Natural killer cell treated with Interleukin-12 subunit alpha and Interleukin-12 subunit beta and Interleukin-15 and Interleukin-18, amount 100 ng/mL, for 72 hours (primary cell): Measurements from ENCODE around the gene RPS6KL1. TPM values are rescaled to one million over a fixed set of nuclear protein-coding genes. Genes with fewer than 3 reads are reported as not detected.

Experiments used
- ATAC-seq, 2 donors: fragments of 150-1000 bp; cut with Tn5 transposase in 1 of 2; sonication (Bioruptor Pico), chemical (Tn5 transposase) in 1 of 2; 2 replicates each; pipeline ENCODE4 v1.10.0; 2021
- DNase-seq: peaks from one replicate; pipeline ENCODE4 v3.0.0; 2022; ENCODE audit warnings: low spot score
- H3K27ac Mint-ChIP-seq, 2 donors: 1 replicate in 1 of 2; 2 replicates in 1 of 2; pipeline ENCODE4 v1.8.0; 2022; ENCODE audit warnings: mixed read lengths in 2 of 2, mild to moderate bottlenecking in 1 of 2, moderate library complexity in 1 of 2
- H3K27me3 Mint-ChIP-seq, 2 donors: 1 replicate in 1 of 2; 2 replicates in 1 of 2; pipeline ENCODE4 v1.8.0; 2022; ENCODE audit warnings: mixed read lengths in 2 of 2
- H3K36me3 Mint-ChIP-seq: one replicate; pipeline ENCODE4 v1.8.0; 2022; ENCODE audit warnings: mixed read lengths
- H3K4me1 Mint-ChIP-seq, 2 donors: 1 replicate in 1 of 2; 2 replicates in 1 of 2; pipeline ENCODE4 v1.8.0; 2022; ENCODE audit warnings: low read depth in 2 of 2, mixed read lengths in 2 of 2, mild to moderate bottlenecking in 1 of 2
- H3K4me3 Mint-ChIP-seq: one replicate; pipeline ENCODE4 v1.8.0; 2022; ENCODE audit warnings: mixed read lengths
- H3K9me3 Mint-ChIP-seq: 2 replicates; pipeline ENCODE4 v1.8.0; 2022; ENCODE audit warnings: mixed read lengths
- total RNA-seq, 2 donors: library from RNA; stranded (reverse); gene quantifications; one replicate each; pipeline ENCODE4 v1.2.3, GENCODE V29; 2022

RPS6KL1 gene
- total RNA-seq, 2 donors from 2014 or later = 10.0 to 12.8 TPM

GRCh38 chr14:74865156-74865555, 57.9 kb downstream of the RPS6KL1 start:
- ATAC-seq (no peak), DNase-seq (no peak)
- Mint-ChIP-seq H3K4me1 (peaks cover 16 to 24% of the 10 kb centered on the region in 2 donors), H3K4me3 (no peak overlapping the region), H3K36me3 (no peaks in the 10 kb centered on the region), H3K27ac (peak overlapping the region in 1 of 2 donors; percentile 72), H3K27me3 (no peaks in the 10 kb centered on the region), H3K9me3 (no peaks in the 10 kb centered on the region)

GRCh38 chr14:74864198-74864597, 58.9 kb downstream of the RPS6KL1 start:
- H3K9me3 Mint-ChIP-seq = no peaks in the 10 kb centered on the region
- DNase-seq (no peak), ATAC-seq (no peak)
- H3K36me3 Mint-ChIP-seq = no peaks in the 10 kb centered on the region
- no peak overlapping the region for H3K27ac Mint-ChIP-seq
- H3K4me1 Mint-ChIP-seq = peaks cover 16 to 24% of the 10 kb centered on the region in 2 donors
- no peaks in the 10 kb centered on the region for H3K27me3 Mint-ChIP-seq
- no peak overlapping the region for H3K4me3 Mint-ChIP-seq

GRCh38 chr14:74863274-74863673, 59.8 kb downstream of the RPS6KL1 start:
- Mint-ChIP-seq H3K9me3 (no peaks in the 10 kb centered on the region), H3K27ac (peak overlapping the region in 1 of 2 donors; percentile 15), H3K27me3 (no peaks in the 10 kb centered on the region), H3K36me3 (no peaks in the 10 kb centered on the region), H3K4me3 (no peak overlapping the region), H3K4me1 (peaks cover 16 to 24% of the 10 kb centered on the region in 2 donors)
- no peak for DNase-seq
- ATAC-seq = no peak

GRCh38 chr14:74861734-74862090, 61.3 kb downstream of the RPS6KL1 start:
- DNase-seq = no peak
- Mint-ChIP-seq H3K4me3 (no peak overlapping the region), H3K27me3 (no peaks in the 10 kb centered on the region), H3K9me3 (no peaks in the 10 kb centered on the region), H3K4me1 (peaks cover 9 to 15% of the 10 kb centered on the region in 2 donors), H3K27ac (no peak overlapping the region), H3K36me3 (no peaks in the 10 kb centered on the region)
- no peak for ATAC-seq

GRCh38 chr14:74860899-74861733, 61.9 kb downstream of the RPS6KL1 start:
- Mint-ChIP-seq H3K36me3 (no peaks in the 10 kb centered on the region), H3K4me3 (no peak overlapping the region), H3K4me1 (peaks cover 9% of the 10 kb centered on the region in 2 donors), H3K27ac (no peak overlapping the region), H3K27me3 (no peaks in the 10 kb centered on the region), H3K9me3 (no peaks in the 10 kb centered on the region)
- peak; percentile 76 to 83 for ATAC-seq
- DNase-seq = peak; percentile 90

- ATAC-seq (no peak), DNase-seq (no peak)
- Mint-ChIP-seq H3K4me3 (no peak overlapping the region), H3K27ac (no peak overlapping the region), H3K9me3 (no peaks in the 10 kb centered on the region), H3K36me3 (no peaks in the 10 kb centered on the region), H3K27me3 (no peaks in the 10 kb centered on the region), H3K4me1 (peaks cover 6 to 12% of the 10 kb centered on the region in 2 donors)
Measured at GRCh38 chr14:74859757-74860552, 63.1 kb downstream of the RPS6KL1 start.

GRCh38 chr14:74858022-74858421, 65.0 kb downstream of the RPS6KL1 start:
- no peak for DNase-seq
- no peaks in the 10 kb centered on the region for H3K36me3 Mint-ChIP-seq
- no peak for ATAC-seq
- H3K4me3 Mint-ChIP-seq = no peak overlapping the region
- H3K4me1 Mint-ChIP-seq = peaks cover 6 to 12% of the 10 kb centered on the region in 2 donors
- H3K27me3 Mint-ChIP-seq = no peaks in the 10 kb centered on the region
- H3K27ac Mint-ChIP-seq = peak overlapping the region in 1 of 2 donors; percentile 30
- no peaks in the 10 kb centered on the region for H3K9me3 Mint-ChIP-seq

GRCh38 chr14:74856366-74856765, 66.7 kb downstream of the RPS6KL1 start:
- ATAC-seq (peak in 1 of 2 donors; percentile 37), DNase-seq (no peak)
- Mint-ChIP-seq H3K27me3 (no peaks in the 10 kb centered on the region), H3K4me1 (peaks cover 6 to 12% of the 10 kb centered on the region in 2 donors), H3K4me3 (no peak overlapping the region), H3K36me3 (no peaks in the 10 kb centered on the region), H3K9me3 (no peaks in the 10 kb centered on the region), H3K27ac (no peak overlapping the region)

- Mint-ChIP-seq H3K4me1 (peaks cover 6 to 12% of the 10 kb centered on the region in 2 donors), H3K9me3 (no peaks in the 10 kb centered on the region), H3K27ac (no peak overlapping the region), H3K4me3 (no peak overlapping the region), H3K27me3 (no peaks in the 10 kb centered on the region), H3K36me3 (no peaks in the 10 kb centered on the region)
- no peak for ATAC-seq
- DNase-seq = no peak
Measured at GRCh38 chr14:74855945-74856344, 67.1 kb downstream of the RPS6KL1 start.

GRCh38 chr14:74855021-74855420, 68.0 kb downstream of the RPS6KL1 start:
- Mint-ChIP-seq H3K9me3 (no peaks in the 10 kb centered on the region), H3K4me3 (no peak overlapping the region), H3K4me1 (peaks cover 0 to 10% of the 10 kb centered on the region in 2 donors), H3K27ac (no peak overlapping the region), H3K27me3 (no peaks in the 10 kb centered on the region), H3K36me3 (no peaks in the 10 kb centered on the region)
- no peak for DNase-seq
- no peak for ATAC-seq

Other genes starting within 250 kb of the RPS6KL1 start
- 10 to 100 TPM; 57.3 to 62.4 TPM for gene AREL1, start 210.2 kb downstream of the RPS6KL1 start, total RNA-seq
- 10 to 100 TPM; 45.2 to 55.8 TPM for gene FCF1, start 210.1 kb downstream of the RPS6KL1 start, total RNA-seq
- 10 to 100 TPM; 53.6 to 74.8 TPM for gene YLPM1, start 159.9 kb downstream of the RPS6KL1 start, total RNA-seq
- 1 to 10 TPM in 1 of 2 donors, under 1 TPM in 1; 0.56 to 1.5 TPM for gene PROX2, start 47.1 kb downstream of the RPS6KL1 start, total RNA-seq
- gene DLST, start 41.3 kb downstream of the RPS6KL1 start, total RNA-seq = 100 to 1,000 TPM; 127 to 136 TPM
- gene PGF, start 32.3 kb upstream of the RPS6KL1 start, total RNA-seq = not detected
- 10 to 100 TPM; 60.2 to 68.0 TPM for gene EIF2B2, start 79.7 kb upstream of the RPS6KL1 start, total RNA-seq
- 10 to 100 TPM; 27.6 to 40.2 TPM for gene MLH3, start 128.2 kb upstream of the RPS6KL1 start, total RNA-seq
- 10 to 100 TPM; 29.3 to 40.5 TPM for gene ACYP1, start 140.8 kb upstream of the RPS6KL1 start, total RNA-seq
- 1 to 10 TPM in 1 of 2 donors, under 1 TPM in 1; 0.88 to 1.4 TPM for gene ZC2HC1C, start 146.4 kb upstream of the RPS6KL1 start, total RNA-seq
- 10 to 100 TPM; 66.6 to 80.0 TPM for gene NEK9, start 203.8 kb upstream of the RPS6KL1 start, total RNA-seq